OCI-LY1 (cell line): ENCODE results near the gene ZNF438.
"Not testable (repeated sequence)": the region's sequence is repeated elsewhere in the genome, so short reads cannot be mapped to it uniquely, and the experiment has no call there.

Source experiments
- H2AFZ ChIP-seq: fragments of 200-600 bp; sonication (generic), shearing (Covaris generic); 2 replicates; pipeline ENCODE4 v1.6.0; 2014; ENCODE audit warnings: antibody characterized with exemption, mild to moderate bottlenecking, low read length
- H3F3A ChIP-seq: fragments of 200-600 bp; sonication (generic), shearing (Covaris generic); 2 replicates; pipeline ENCODE4 v1.6.0; 2014; ENCODE audit warnings: mild to moderate bottlenecking, antibody characterized with exemption, low read length, moderate library complexity; ENCODE audit not compliant: insufficient read depth
- H3K27ac ChIP-seq: fragments of 200-600 bp; sonication (generic); 2 replicates; pipeline ENCODE4 v1.5.1; 2014; ENCODE audit warnings: low read length, mixed run types, mild to moderate bottlenecking, low read depth; ENCODE audit not compliant: poor library complexity, severe bottlenecking
- H3K27me3 ChIP-seq: fragments of 200-600 bp; sonication (generic); 2 replicates; pipeline ENCODE4 v1.6.0; 2014; ENCODE audit warnings: antibody characterized with exemption, mild to moderate bottlenecking, low read length, moderate library complexity; ENCODE audit not compliant: insufficient read depth
- H3K36me3 ChIP-seq: fragments of 200-600 bp; sonication (generic); 2 replicates; pipeline ENCODE4 v1.6.1; 2014; ENCODE audit warnings: mild to moderate bottlenecking, antibody characterized with exemption, low read length, moderate library complexity, mixed read lengths; ENCODE audit not compliant: insufficient read depth
- H3K4me1 ChIP-seq: fragments of 200-600 bp; sonication (generic); 2 replicates; pipeline ENCODE4 v1.5.1; 2014; ENCODE audit warnings: mild to moderate bottlenecking, low read length, moderate library complexity; ENCODE audit not compliant: insufficient read depth, severe bottlenecking
- H3K4me2 ChIP-seq: fragments of 200-600 bp; sonication (generic), shearing (Covaris generic); 2 replicates; pipeline ENCODE4 v1.6.1; 2014; ENCODE audit warnings: low read length
- H3K4me3 ChIP-seq: fragments of 200-600 bp; sonication (generic); 2 replicates; pipeline ENCODE4 v1.5.1; 2014; ENCODE audit warnings: low read length, low read depth, mild to moderate bottlenecking, mixed read lengths; ENCODE audit not compliant: poor library complexity, severe bottlenecking
- H3K79me2 ChIP-seq: fragments of 200-600 bp; shearing (Covaris generic); 2 replicates; pipeline ENCODE4 v1.6.1; 2016; ENCODE audit warnings: mixed run types, low read length, mixed read lengths; ENCODE audit not compliant: insufficient read depth
- H3K9ac ChIP-seq: fragments of 200-600 bp; sonication (generic), shearing (Covaris generic); 2 replicates; pipeline ENCODE4 v1.6.1; 2014; ENCODE audit warnings: mild to moderate bottlenecking, low read length, mixed read lengths
- H3K9me2 ChIP-seq: fragments of 200-600 bp; sonication (generic), shearing (Covaris generic); 2 replicates; pipeline ENCODE4 v1.6.1; 2014; ENCODE audit warnings: low read depth, mild to moderate bottlenecking, low read length, mixed read lengths
- H3K9me3 ChIP-seq: fragments of 200-600 bp; shearing (Covaris generic); 2 replicates; pipeline ENCODE4 v1.6.1; 2014; ENCODE audit warnings: low read length, mixed read lengths
- H4K20me1 ChIP-seq: fragments of 200-600 bp; sonication (generic), shearing (Covaris generic); 2 replicates; pipeline ENCODE4 v1.6.0; 2016; ENCODE audit warnings: mild to moderate bottlenecking, low read length; ENCODE audit not compliant: insufficient read depth
- EZH2 ChIP-seq: fragments of 200-600 bp; sonication (generic), shearing (Covaris generic); IDR thresholded peaks from 2 replicates; pipeline ENCODE4 v1.8.0; 2017; ENCODE audit warnings: borderline replicate concordance, mixed run types, mild to moderate bottlenecking, antibody characterized with exemption, low read length, moderate library complexity, mixed read lengths
- TF ChIP-seq, protein P1 (sequence below): fragments of 200-600 bp; sonication (generic), shearing (Covaris generic); IDR thresholded peaks from 2 replicates; pipeline ENCODE4 v1.5.1; 2017; ENCODE audit warnings: mild to moderate bottlenecking, antibody characterized with exemption, low read length, moderate library complexity, mixed read lengths

The ZNF438 gene

DNA sequence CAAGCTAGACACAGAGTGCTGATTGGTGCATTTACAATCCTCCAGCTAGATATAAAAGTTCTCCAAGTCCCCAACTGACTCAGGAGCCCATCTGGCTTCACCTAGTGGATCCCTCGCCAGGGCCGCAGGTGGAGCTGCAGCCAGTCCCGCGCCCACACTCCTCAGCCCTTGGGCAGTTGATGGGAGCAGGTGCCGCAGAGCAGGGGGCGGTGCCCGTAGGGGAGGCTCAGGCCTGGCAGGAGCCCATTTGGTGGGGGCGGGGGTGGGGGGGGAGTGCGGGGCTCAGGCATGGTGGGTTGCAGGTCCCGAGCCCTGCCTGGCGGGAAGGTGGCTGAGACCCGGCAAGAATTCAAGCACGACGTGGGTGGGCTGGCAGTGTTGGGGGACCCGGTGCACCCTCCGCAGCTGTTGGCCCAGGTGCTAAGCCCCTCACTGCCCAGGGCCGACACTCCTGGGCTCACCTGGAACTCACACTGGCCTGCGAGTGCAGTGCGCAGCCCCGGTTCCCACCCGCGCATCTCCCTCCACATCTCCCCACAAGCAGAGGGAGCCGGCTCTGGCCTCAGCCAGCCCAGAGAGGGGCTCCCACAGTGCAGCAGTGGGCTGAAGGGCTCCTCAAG is 101.7 kb downstream of the ZNF438 start:
- H3K4me2 ChIP-seq: no peak overlapping the region
- H3K79me2 ChIP-seq: no peaks in the 10 kb centered on the region
- no peaks in the 10 kb centered on the region for H3K9me2 ChIP-seq
- H3F3A ChIP-seq: no peaks in the 10 kb centered on the region
- no peaks in the 10 kb centered on the region for H3K4me1 ChIP-seq
- no peak overlapping the region for H3K27ac ChIP-seq
- H3K27me3 ChIP-seq: no peaks in the 10 kb centered on the region
- no peaks in the 10 kb centered on the region for H3K36me3 ChIP-seq
- no peak overlapping the region for H3K9ac ChIP-seq
- H2AFZ ChIP-seq: no peak overlapping the region
- H3K9me3 ChIP-seq: no peaks in the 10 kb centered on the region
- no peaks in the 10 kb centered on the region for H4K20me1 ChIP-seq
- no peak overlapping the region for H3K4me3 ChIP-seq
- TF ChIP-seq, protein P1, sequence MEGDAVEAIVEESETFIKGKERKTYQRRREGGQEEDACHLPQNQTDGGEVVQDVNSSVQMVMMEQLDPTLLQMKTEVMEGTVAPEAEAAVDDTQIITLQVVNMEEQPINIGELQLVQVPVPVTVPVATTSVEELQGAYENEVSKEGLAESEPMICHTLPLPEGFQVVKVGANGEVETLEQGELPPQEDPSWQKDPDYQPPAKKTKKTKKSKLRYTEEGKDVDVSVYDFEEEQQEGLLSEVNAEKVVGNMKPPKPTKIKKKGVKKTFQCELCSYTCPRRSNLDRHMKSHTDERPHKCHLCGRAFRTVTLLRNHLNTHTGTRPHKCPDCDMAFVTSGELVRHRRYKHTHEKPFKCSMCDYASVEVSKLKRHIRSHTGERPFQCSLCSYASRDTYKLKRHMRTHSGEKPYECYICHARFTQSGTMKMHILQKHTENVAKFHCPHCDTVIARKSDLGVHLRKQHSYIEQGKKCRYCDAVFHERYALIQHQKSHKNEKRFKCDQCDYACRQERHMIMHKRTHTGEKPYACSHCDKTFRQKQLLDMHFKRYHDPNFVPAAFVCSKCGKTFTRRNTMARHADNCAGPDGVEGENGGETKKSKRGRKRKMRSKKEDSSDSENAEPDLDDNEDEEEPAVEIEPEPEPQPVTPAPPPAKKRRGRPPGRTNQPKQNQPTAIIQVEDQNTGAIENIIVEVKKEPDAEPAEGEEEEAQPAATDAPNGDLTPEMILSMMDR: no peak
- TF ChIP-seq EZH2: no peak

DNA sequence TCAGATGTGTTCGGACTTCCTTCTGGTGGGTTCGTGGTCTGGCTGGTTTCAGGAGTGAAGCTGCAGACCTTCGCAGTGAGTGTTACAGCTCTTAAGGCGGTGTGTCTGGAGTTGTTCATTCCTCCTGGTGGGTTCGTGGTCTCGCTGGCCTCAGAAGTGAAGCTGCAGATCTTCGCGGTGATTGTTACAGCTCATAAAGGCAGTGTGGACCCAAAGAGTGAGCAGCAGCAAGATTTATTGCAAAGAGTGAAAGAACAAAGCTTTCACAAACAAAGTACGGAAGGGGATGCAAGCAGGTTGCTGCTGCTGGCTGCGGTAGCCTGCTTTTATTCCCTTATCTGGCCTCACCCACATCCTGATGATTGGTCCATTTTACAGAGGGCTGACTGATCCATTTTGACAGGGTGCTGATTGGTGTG is 102.3 kb downstream of the ZNF438 start:
- H4K20me1 ChIP-seq, H3F3A ChIP-seq, H3K4me1 ChIP-seq, H3K9ac ChIP-seq, H3K79me2 ChIP-seq, H2AFZ ChIP-seq, H3K9me3 ChIP-seq, H3K9me2 ChIP-seq, H3K4me2 ChIP-seq, H3K36me3 ChIP-seq, H3K27ac ChIP-seq, H3K27me3 ChIP-seq, H3K4me3 ChIP-seq: not testable (repeated sequence)

- Histone ChIP-seq H3K4me1 (no peaks in the 10 kb centered on the region), H3K79me2 (no peaks in the 10 kb centered on the region), H3K9me2 (no peaks in the 10 kb centered on the region), H3K36me3 (no peaks in the 10 kb centered on the region), H3K27me3 (no peaks in the 10 kb centered on the region), H3F3A (no peaks in the 10 kb centered on the region), H3K9ac (no peak overlapping the region), H3K9me3 (no peaks in the 10 kb centered on the region), H3K4me2 (no peak overlapping the region), H2AFZ (no peak overlapping the region), H4K20me1 (no peaks in the 10 kb centered on the region), H3K4me3 (no peak overlapping the region), H3K27ac (no peak overlapping the region)
- TF ChIP-seq EZH2: no peak
- TF ChIP-seq, protein P1: no peak
Observed at GRCh38 chr10:30928742-30929141, 102.9 kb downstream of the ZNF438 start.

- TF ChIP-seq, protein P1: no peak
- no peak for TF ChIP-seq EZH2
- Histone ChIP-seq H3K4me1 (no peaks in the 10 kb centered on the region), H3K9me3 (no peaks in the 10 kb centered on the region), H3K27ac (no peak overlapping the region), H3K36me3 (no peaks in the 10 kb centered on the region), H3K9ac (no peak overlapping the region), H3K79me2 (no peaks in the 10 kb centered on the region), H3F3A (no peaks in the 10 kb centered on the region), H4K20me1 (no peaks in the 10 kb centered on the region), H3K9me2 (no peaks in the 10 kb centered on the region), H3K4me2 (no peak overlapping the region), H3K27me3 (no peaks in the 10 kb centered on the region), H3K4me3 (no peak overlapping the region), H2AFZ (no peak overlapping the region)
Observed at GRCh38 chr10:30918651-30919050, 113.0 kb downstream of the ZNF438 start.
